Muscle layer of duodenum (tissue), 2 donors: ENCODE data around the gene ZNF189.

ENCODE experiments used
- H3K27ac ChIP-seq: one replicate; pipeline ENCODE4 v1.7.0; 2013; ENCODE audit warnings: mild to moderate bottlenecking, low read length
- H3K27me3 ChIP-seq: one replicate; pipeline ENCODE4 v1.7.0; 2013; ENCODE audit warnings: low read depth, mild to moderate bottlenecking, control low read depth, low read length
- H3K36me3 ChIP-seq, 2 donors: one replicate each; pipeline ENCODE4 v1.7.0; 2013; ENCODE audit warnings: low read length in 2 of 2, control low read depth in 1 of 2, mild to moderate bottlenecking in 1 of 2; ENCODE audit not compliant: insufficient read depth in 2 of 2, control insufficient read depth in 1 of 2
- H3K4me1 ChIP-seq, 2 donors: one replicate each; pipeline ENCODE4 v1.7.0; 2013; ENCODE audit warnings: low read length in 2 of 2, mild to moderate bottlenecking in 2 of 2, control low read depth in 1 of 2, moderate library complexity in 1 of 2; ENCODE audit not compliant: insufficient read depth in 2 of 2, control insufficient read depth in 1 of 2
- H3K4me3 ChIP-seq, 2 donors: one replicate each; pipeline ENCODE4 v1.7.0; 2013; ENCODE audit warnings: low read length in 2 of 2, low read depth in 1 of 2, mild to moderate bottlenecking in 1 of 2
- H3K9me3 ChIP-seq, 2 donors: one replicate each; pipeline ENCODE4 v1.7.0; 2013; ENCODE audit warnings: low read length in 2 of 2, control low read depth in 1 of 2, mild to moderate bottlenecking in 1 of 2; ENCODE audit not compliant: control insufficient read depth in 1 of 2
- donor health status: healthy.

Gene ZNF189

DNA sequence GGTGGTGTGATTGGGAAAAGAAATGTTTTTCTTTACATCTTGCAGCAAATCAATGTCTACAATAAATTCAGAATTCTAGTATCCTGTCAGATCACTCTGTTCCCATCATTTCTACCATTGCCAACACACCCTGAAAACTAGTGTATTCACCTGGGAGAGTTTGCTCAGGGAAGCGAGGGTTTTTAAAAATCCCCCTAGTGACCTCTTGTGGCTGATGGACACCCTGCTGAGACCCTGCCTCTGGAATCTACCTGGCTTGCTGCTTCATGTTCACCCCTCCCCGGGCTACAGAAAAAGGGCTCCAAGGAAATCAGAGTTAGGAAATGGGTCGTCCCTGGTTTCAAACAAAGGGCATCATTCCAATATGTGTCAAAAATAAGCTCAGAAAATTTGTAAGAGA lies 58.4 kb downstream of the ZNF189 start:
- Histone ChIP-seq H3K27ac (no peak overlapping the region), H3K27me3 (no peaks in the 10 kb centered on the region), H3K4me3 (no peak overlapping the region), H3K9me3 (no peaks in the 10 kb centered on the region), H3K4me1 (no peaks in the 10 kb centered on the region), H3K36me3 (no peaks in the 10 kb centered on the region)

DNA sequence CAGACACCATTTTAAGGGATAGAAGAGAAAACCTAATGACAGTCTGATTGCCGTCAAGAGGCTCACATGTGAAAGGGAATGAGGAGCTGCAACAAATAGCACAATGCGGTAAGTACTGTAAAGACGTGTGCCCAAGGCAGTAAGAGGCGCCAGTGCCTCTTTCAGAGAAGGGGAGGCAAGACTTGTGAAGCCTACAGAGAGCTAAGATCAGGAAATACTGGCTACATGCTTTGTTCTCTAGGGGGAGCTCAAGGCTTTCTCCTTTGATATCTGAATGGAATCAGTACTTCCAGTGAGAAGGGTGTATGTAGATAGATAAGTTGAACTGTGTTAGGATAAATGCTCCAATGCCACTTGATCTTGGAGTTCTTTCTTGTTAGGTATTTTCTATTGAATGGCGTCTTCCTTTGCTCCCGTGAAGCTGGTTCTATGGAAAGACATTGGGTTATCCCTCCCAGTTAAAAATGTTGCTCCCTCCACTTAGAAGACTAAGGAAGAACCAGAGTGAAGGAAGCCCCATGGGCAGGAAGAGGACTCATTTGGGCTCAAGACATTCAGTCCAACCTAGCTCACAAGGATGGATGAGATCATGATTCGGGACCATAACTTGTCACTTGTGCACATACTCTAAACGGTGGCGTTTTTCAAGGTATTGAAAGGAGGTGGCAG lies 60.4 kb downstream of the ZNF189 start:
- no peaks in the 10 kb centered on the region for H3K9me3 ChIP-seq
- H3K27me3 ChIP-seq, result no peaks in the 10 kb centered on the region
- no peak overlapping the region for H3K4me3 ChIP-seq
- H3K36me3 ChIP-seq, result no peaks in the 10 kb centered on the region
- no peaks in the 10 kb centered on the region for H3K4me1 ChIP-seq
- H3K27ac ChIP-seq, result no peak overlapping the region
